ENCODE results near the gene ZFP82. TPM values are rescaled to one million over a fixed set of nuclear protein-coding genes. Genes with fewer than 3 reads are reported as not detected.
A peak's percentile ranks its signal among the peaks of the same experiment; 100 is the strongest.

The ZFP82 gene
- total and polyA plus RNA-seq, 2 experiments from 2014 or later: 4.3 to 7.4 TPM

DNA sequence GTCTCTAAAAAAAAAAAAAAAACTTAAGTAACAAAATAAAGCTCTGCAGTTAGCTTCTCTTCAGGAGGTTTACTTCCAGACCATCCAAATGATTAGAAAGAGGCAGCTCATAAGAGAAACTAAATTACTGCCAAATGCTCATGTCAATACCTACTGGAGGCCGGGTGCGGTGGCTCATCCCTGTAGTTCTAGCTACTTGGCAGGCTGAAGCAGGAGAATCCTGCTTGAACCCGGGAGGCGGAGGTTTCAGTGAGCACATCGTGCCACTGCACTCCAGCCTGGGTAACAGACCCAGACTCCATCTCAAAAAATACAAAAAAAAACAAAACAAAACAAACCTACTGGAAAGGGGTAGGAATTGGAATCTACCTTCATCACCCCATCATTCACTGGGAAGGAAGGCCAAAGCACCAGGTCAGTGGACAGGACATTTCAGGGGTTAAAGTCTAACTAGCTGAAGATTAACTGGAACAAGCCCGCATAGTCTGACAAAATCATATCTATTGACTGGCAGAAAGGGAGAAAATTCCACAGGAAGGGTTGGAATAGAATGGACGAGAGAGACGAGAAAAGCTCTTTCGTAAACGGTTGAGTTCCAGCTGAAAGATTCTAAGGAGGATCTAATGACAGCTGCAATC lies 40.8 kb downstream of the ZFP82 start:
- H3K79me2 ChIP-seq: peaks cover 46% of the 10 kb centered on the region
- H3K4me2 ChIP-seq: peak overlapping the region; percentile 92
- H3K27ac ChIP-seq: peak overlapping the region; percentile 88
- peak; percentile 15 for DNase-seq (ENCODE audit: low spot score)
- H3K4me3 ChIP-seq: peak overlapping the region; percentile 59
- peaks cover 1% of the 10 kb centered on the region for H3K9me3 ChIP-seq (ENCODE audit: low read depth)
- H3K4me1 ChIP-seq (ENCODE audit: insufficient read depth): peaks cover 16% of the 10 kb centered on the region
- 58% methylated on average over 10 of the region's 10 CpGs for WGBS (ENCODE audit: low lambda C conversion rate, missing lambda C conversion rate)
- no peaks in the 10 kb centered on the region for H4K20me1 ChIP-seq (ENCODE audit: insufficient read depth, poor library complexity, severe bottlenecking)
- TF ChIP-seq EZH2phosphoT487 (IDR thresholded peaks at IDR 0.05; ENCODE audit: low read depth, severe bottlenecking, unreplicated experiment) (no peak), EZH2 (IDR thresholded peaks at IDR 0.05; ENCODE audit: borderline replicate concordance) (no peak)
- TF ChIP-seq, protein P1, sequence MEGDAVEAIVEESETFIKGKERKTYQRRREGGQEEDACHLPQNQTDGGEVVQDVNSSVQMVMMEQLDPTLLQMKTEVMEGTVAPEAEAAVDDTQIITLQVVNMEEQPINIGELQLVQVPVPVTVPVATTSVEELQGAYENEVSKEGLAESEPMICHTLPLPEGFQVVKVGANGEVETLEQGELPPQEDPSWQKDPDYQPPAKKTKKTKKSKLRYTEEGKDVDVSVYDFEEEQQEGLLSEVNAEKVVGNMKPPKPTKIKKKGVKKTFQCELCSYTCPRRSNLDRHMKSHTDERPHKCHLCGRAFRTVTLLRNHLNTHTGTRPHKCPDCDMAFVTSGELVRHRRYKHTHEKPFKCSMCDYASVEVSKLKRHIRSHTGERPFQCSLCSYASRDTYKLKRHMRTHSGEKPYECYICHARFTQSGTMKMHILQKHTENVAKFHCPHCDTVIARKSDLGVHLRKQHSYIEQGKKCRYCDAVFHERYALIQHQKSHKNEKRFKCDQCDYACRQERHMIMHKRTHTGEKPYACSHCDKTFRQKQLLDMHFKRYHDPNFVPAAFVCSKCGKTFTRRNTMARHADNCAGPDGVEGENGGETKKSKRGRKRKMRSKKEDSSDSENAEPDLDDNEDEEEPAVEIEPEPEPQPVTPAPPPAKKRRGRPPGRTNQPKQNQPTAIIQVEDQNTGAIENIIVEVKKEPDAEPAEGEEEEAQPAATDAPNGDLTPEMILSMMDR (IDR thresholded peaks at IDR 0.05; ENCODE audit: poor library complexity): no peak
- peak overlapping the region; percentile 92 for H2AFZ ChIP-seq
- no peaks in the 10 kb centered on the region for H3K27me3 ChIP-seq
- H3K9me2 ChIP-seq (replicated peaks; ENCODE audit: insufficient read depth): no peaks in the 10 kb centered on the region
- no peaks in the 10 kb centered on the region for H3K36me3 ChIP-seq (replicated peaks; ENCODE audit: insufficient read depth, low read depth)

DNA sequence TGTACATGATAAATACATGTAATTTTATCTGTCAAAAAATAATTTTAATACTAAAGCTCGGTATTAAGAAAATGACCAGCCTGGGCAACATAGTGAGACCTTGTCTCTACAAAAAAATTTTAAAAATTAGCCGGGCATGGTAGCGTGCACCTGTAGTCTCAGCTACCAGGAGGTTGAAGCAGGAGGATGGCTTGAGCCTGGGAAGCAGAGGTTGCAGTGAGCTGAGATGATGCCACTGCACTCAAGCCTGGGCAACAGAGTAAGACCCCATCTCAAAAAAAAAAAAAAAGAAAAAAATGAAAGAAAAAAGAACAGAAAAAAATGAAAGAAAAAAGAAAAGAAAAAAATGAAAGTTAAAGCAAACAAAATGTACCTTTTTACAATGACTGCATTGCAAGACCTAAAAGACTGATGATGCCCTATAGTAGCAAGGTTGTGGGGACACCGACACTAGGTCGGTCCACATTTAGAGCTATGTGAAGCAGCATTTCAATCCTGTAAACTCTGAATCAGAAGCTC lies 44.7 kb downstream of the ZFP82 start:
- Histone ChIP-seq H3K9me2 (replicated peaks; ENCODE audit: insufficient read depth) (no peaks in the 10 kb centered on the region), H3K27ac (no peak overlapping the region), H2AFZ (no peak overlapping the region), H3K27me3 (no peaks in the 10 kb centered on the region), H3K9me3 (ENCODE audit: low read depth) (peaks cover 5% of the 10 kb centered on the region), H3K36me3 (replicated peaks; ENCODE audit: insufficient read depth, low read depth) (no peaks in the 10 kb centered on the region), H3K4me3 (no peak overlapping the region), H3K79me2 (peaks cover 75% of the 10 kb centered on the region), H4K20me1 (ENCODE audit: insufficient read depth, poor library complexity, severe bottlenecking) (no peaks in the 10 kb centered on the region), H3K4me2 (no peak overlapping the region), H3K4me1 (ENCODE audit: insufficient read depth) (peaks cover 16% of the 10 kb centered on the region)
- no peak for DNase-seq (ENCODE audit: low spot score)
- WGBS (ENCODE audit: low lambda C conversion rate, missing lambda C conversion rate): 97% methylated on average over 5 of the region's 5 CpGs
- TF ChIP-seq, protein P1 (IDR thresholded peaks at IDR 0.05; ENCODE audit: poor library complexity): no peak
- TF ChIP-seq EZH2phosphoT487 (IDR thresholded peaks at IDR 0.05; ENCODE audit: low read depth, severe bottlenecking, unreplicated experiment) (no peak), EZH2 (IDR thresholded peaks at IDR 0.05; ENCODE audit: borderline replicate concordance) (no peak)

DNA sequence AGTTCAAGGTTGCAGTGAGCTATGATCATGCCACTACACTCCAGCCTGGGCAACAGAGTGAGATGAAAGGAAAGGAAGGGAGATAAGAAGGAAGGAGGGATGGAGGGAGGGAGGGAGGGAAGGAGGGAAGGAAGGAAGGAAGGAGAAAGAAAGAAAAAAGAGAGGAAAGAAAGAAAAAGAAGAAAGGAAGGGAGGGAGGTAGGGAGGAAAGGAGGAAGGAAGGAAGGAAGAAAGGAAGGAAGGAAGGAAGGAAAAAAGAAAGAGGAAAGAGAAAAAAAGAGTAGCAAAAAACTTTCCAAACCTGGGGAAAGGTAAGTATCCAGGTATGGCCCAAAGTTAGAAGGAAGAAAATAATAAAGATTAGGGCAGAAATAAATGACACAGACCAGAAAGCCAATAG lies 46.6 kb downstream of the ZFP82 start:
- Histone ChIP-seq H3K9me3 (ENCODE audit: low read depth) (peaks cover 5% of the 10 kb centered on the region), H3K9me2 (replicated peaks; ENCODE audit: insufficient read depth) (no peaks in the 10 kb centered on the region), H3K27me3 (no peaks in the 10 kb centered on the region), H3K4me2 (no peak overlapping the region), H2AFZ (no peak overlapping the region), H3K4me1 (ENCODE audit: insufficient read depth) (peaks cover 1% of the 10 kb centered on the region), H3K36me3 (replicated peaks; ENCODE audit: insufficient read depth, low read depth) (no peaks in the 10 kb centered on the region), H4K20me1 (ENCODE audit: insufficient read depth, poor library complexity, severe bottlenecking) (no peaks in the 10 kb centered on the region), H3K79me2 (peaks cover 67% of the 10 kb centered on the region), H3K27ac (no peak overlapping the region), H3K4me3 (no peak overlapping the region)
- no peak for DNase-seq (ENCODE audit: low spot score)
- TF ChIP-seq, protein P1 (IDR thresholded peaks at IDR 0.05; ENCODE audit: poor library complexity): no peak
- no peak for TF ChIP-seq EZH2phosphoT487 (IDR thresholded peaks at IDR 0.05; ENCODE audit: low read depth, severe bottlenecking, unreplicated experiment)
- TF ChIP-seq EZH2 (IDR thresholded peaks at IDR 0.05; ENCODE audit: borderline replicate concordance): no peak
